Measurements from ENCODE around the gene AIMP1. TPM values are rescaled to one million over a fixed set of nuclear protein-coding genes. Genes with fewer than 3 reads are reported as not detected.

Gene AIMP1
- total RNA-seq (2022; extraction: Qiagen RNA extraction; ENCODE audit: low read depth): 42.0 to 57.8 TPM (median 44.5 TPM) in 5 replicates

DNA sequence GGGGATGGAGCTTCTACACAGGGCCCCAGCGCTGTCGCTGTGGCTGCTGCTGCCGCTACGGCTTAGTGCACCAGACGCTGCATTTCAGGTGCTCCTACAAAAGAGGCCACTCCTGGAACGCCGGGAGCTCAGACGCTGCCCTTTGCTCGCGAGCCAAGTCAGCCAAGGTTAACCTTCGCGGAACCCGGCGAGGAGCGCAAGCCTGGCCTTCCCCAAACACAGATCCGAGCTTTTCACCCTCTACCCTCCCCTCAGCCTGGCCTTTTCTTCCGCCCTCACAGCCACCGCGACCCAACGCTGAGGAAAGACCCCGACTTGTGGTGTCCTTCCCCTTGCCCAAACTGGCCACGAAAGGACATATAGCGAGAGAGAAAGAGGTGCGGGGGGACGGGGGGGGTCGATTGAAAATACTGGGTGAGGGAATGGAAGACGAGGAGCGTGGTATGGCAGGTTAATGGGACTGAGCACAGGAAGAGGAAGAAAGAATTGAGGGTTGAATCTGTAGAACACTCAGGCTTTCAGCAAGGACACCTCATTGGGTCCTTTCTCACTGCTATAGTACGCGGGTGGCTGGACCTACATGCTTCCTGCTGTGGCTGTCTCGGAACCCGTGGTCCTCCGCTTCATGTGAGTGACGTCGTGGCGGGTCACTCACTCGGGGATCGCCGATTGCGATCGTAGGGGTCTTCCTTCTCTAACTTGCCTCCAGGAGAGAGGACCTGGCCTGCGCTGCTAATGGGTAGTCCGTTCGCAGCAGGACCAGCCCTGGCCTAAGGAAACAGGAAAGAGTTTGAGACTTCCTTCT lies at the start of gene AIMP1, which contains the start of gene TBCK:
Gene AIMP1 (plus strand): TSS at position 583 of the 805 bp plus-strand sequence. CDS start 8,460 bp downstream, outside the sequence.
Gene TBCK (minus strand): TSS at position 242 of the 805 bp plus-strand sequence. CDS start 7,249 bp downstream, outside the sequence.

DNA sequence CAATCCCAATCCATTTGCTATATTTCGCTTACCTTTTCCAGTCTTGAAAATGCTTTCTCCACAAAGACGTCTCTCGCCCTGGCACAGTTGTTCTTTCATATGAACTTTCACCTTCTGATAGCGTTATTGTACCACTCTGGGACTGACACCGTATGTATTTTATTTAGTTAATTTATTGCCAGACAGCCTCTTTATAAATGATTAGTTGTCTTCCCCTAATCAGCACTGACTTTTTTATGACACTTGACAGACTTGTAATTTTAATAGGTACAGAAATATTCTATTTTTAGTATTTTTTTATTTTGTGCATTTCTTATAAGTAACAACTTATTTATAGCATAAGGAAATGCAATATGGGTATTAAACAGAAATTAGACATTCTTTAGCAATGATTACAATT lies 52.3 kb downstream of the AIMP1 start, which contains the start of gene GIMD1:
Gene GIMD1 (minus strand): TSS at position 101 of the 400 bp plus-strand sequence. CDS start 1,343 bp downstream, outside the sequence.

Other genes starting within 250 kb of the AIMP1 start
- 2.1 to 3.8 TPM (median 2.8 TPM) in 5 replicates for gene TBCK, start 341 bp upstream of the AIMP1 start, total RNA-seq (2022; extraction: Qiagen RNA extraction; ENCODE audit: low read depth)
- gene GIMD1, start 52.2 kb downstream of the AIMP1 start, total RNA-seq (2022; extraction: Qiagen RNA extraction; ENCODE audit: low read depth): not detected in 5 replicates